MM.1S (cell line): ENCODE data around the gene IRAK2.

ENCODE experiments used
- EZH2 ChIP-seq: fragments of 300-600 bp; sonication (generic); optimal IDR thresholded peaks from 2 replicates; pipeline ENCODE3; 2017; ENCODE audit warnings: low read depth, mild to moderate bottlenecking, antibody characterized with exemption, low read length, mixed read lengths
- TF ChIP-seq, protein P1 (sequence below): fragments of 300-600 bp; sonication (generic); IDR thresholded peaks from 2 replicates; pipeline ENCODE4 v1.5.1; 2016; ENCODE audit warnings: antibody characterized with exemption, low read length, mixed read lengths

- TF ChIP-seq EZH2, result no peak
- TF ChIP-seq, protein P1, sequence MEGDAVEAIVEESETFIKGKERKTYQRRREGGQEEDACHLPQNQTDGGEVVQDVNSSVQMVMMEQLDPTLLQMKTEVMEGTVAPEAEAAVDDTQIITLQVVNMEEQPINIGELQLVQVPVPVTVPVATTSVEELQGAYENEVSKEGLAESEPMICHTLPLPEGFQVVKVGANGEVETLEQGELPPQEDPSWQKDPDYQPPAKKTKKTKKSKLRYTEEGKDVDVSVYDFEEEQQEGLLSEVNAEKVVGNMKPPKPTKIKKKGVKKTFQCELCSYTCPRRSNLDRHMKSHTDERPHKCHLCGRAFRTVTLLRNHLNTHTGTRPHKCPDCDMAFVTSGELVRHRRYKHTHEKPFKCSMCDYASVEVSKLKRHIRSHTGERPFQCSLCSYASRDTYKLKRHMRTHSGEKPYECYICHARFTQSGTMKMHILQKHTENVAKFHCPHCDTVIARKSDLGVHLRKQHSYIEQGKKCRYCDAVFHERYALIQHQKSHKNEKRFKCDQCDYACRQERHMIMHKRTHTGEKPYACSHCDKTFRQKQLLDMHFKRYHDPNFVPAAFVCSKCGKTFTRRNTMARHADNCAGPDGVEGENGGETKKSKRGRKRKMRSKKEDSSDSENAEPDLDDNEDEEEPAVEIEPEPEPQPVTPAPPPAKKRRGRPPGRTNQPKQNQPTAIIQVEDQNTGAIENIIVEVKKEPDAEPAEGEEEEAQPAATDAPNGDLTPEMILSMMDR, result no peak
These were observed 103.4 kb downstream of the IRAK2 start for GRCh38 chr3:10268116-10268515.
